IMR-90 (cell line): ENCODE data around the gene ATP5F1D. TPM values are rescaled to one million over a fixed set of nuclear protein-coding genes. Genes with fewer than 3 reads are reported as not detected.

ENCODE experiments used
- ATAC-seq: fragments of 200-7000 bp; cut with Tn5 transposase; 2 replicates; pipeline ENCODE4 v1.9.1; 2020; ENCODE audit warnings: low read depth, mild to moderate bottlenecking, moderate library complexity
- BruUV-seq: library from RNA; stranded (reverse); fragments of 400-500 nt; replicated peaks from 2 replicates; lab custom pipeline; 2021; lab: Mats Ljungman, UMichigan
- CTCF ChIA-PET: fragments of 300-600 bp; formaldehyde crosslinking; extraction: SDS; loops from one replicate; lab custom pipeline; 2021; ENCODE audit warnings: antibody characterized with exemption; lab: Yijun Ruan, JAX
- POLR2A ChIA-PET: fragments of 300-600 bp; sonication (Branson Sonifier 250); formaldehyde crosslinking; loops from one replicate; lab custom pipeline; 2022; ENCODE audit warnings: antibody characterized with exemption; ENCODE audit not compliant: unreplicated experiment; lab: Charles Lee
- DNase-seq: peaks from one replicate; pipeline ENCODE4 v3.0.0; 2013
- H2AFZ ChIP-seq: replicated peaks from 2 replicates; pipeline ENCODE3; 2013; ENCODE audit warnings: low read length, mild to moderate bottlenecking; ENCODE audit not compliant: poor library complexity
- H2AK5ac ChIP-seq: 2 replicates; pipeline ENCODE4 v1.6.1; 2013; ENCODE audit warnings: low read depth, low read length, inconsistent platforms
- H2AK9ac ChIP-seq: replicated peaks from 2 replicates; pipeline ENCODE3; 2013; ENCODE audit warnings: mild to moderate bottlenecking, low read depth, low read length, moderate library complexity; ENCODE audit not compliant: poor library complexity
- H2BK120ac ChIP-seq: 2 replicates; pipeline ENCODE4 v1.6.1; 2013; ENCODE audit warnings: low read depth, low read length, inconsistent platforms
- H2BK15ac ChIP-seq: 3 replicates; pipeline ENCODE4 v1.6.1; 2013; ENCODE audit warnings: low read depth, low read length, inconsistent platforms
- H2BK20ac ChIP-seq: 2 replicates; pipeline ENCODE4 v1.6.1; 2013; ENCODE audit warnings: low read depth, mild to moderate bottlenecking, inconsistent platforms, low read length, moderate library complexity
- H2BK5ac ChIP-seq: 2 replicates; pipeline ENCODE4 v1.6.1; 2013; ENCODE audit warnings: mild to moderate bottlenecking, low read depth, low read length, inconsistent platforms; ENCODE audit not compliant: poor library complexity, severe bottlenecking
- H3K14ac ChIP-seq: replicated peaks from 2 replicates; pipeline ENCODE4 v1.6.1; 2013; ENCODE audit warnings: low read depth, low read length, inconsistent platforms
- H3K18ac ChIP-seq: 2 replicates; pipeline ENCODE4 v1.6.1; 2013; ENCODE audit warnings: low read depth, low read length, control low read depth
- H3K23ac ChIP-seq: 2 replicates; pipeline ENCODE4 v1.6.1; 2013; ENCODE audit warnings: low read depth, low read length, inconsistent platforms
- H3K27ac ChIP-seq: 2 replicates; pipeline ENCODE4 v1.5.1; 2013; ENCODE audit warnings: mild to moderate bottlenecking, control low read depth, low read length; ENCODE audit not compliant: insufficient read depth
- H3K27me3 ChIP-seq: 2 replicates; pipeline ENCODE4 v1.6.1; 2013; ENCODE audit warnings: low read length; ENCODE audit not compliant: control insufficient read depth, insufficient read depth
- H3K36me3 ChIP-seq: 2 replicates; pipeline ENCODE4 v1.6.1; 2013; ENCODE audit warnings: low read length, mixed read lengths; ENCODE audit not compliant: control insufficient read depth, insufficient read depth
- H3K4ac ChIP-seq: 2 replicates; pipeline ENCODE4 v1.6.1; 2013; ENCODE audit warnings: low read depth, low read length, inconsistent platforms
- H3K4me1 ChIP-seq: 2 replicates; pipeline ENCODE4 v1.6.1; 2013; ENCODE audit warnings: low read length, mixed read lengths; ENCODE audit not compliant: control insufficient read depth, insufficient read depth
- H3K4me2 ChIP-seq: 2 replicates; pipeline ENCODE4 v1.6.1; 2013; ENCODE audit warnings: low read depth, mild to moderate bottlenecking, control low read depth, low read length, moderate library complexity
- H3K4me3 ChIP-seq: 2 replicates; pipeline ENCODE4 v1.5.1; 2013; ENCODE audit warnings: low read depth, mild to moderate bottlenecking, control low read depth, low read length, moderate library complexity; ENCODE audit not compliant: insufficient read depth
- H3K56ac ChIP-seq: 2 replicates; pipeline ENCODE4 v1.6.1; 2013; ENCODE audit warnings: low read length, inconsistent platforms; ENCODE audit not compliant: insufficient read depth; ENCODE audit errors: extremely low read depth
- H3K79me1 ChIP-seq, 2 experiments: 2 replicates each; pipeline ENCODE4 v1.6.1; 2013; ENCODE audit warnings: low read length in 2 of 2, inconsistent platforms in 1 of 2, low read depth in 1 of 2
- H3K9ac ChIP-seq: 2 replicates; pipeline ENCODE4 v1.6.1; 2013; ENCODE audit warnings: low read depth, low read length, control low read depth
- H3K9me1 ChIP-seq: 2 replicates; pipeline ENCODE4 v1.6.1; 2013; ENCODE audit warnings: low read length, inconsistent platforms; ENCODE audit not compliant: insufficient read depth
- H3K9me3 ChIP-seq: 2 replicates; pipeline ENCODE4 v1.6.1; 2013; ENCODE audit warnings: low read length; ENCODE audit not compliant: control insufficient read depth, insufficient read depth
- H4K20me1 ChIP-seq: 2 replicates; pipeline ENCODE4 v1.6.1; 2013; ENCODE audit warnings: low read length, inconsistent platforms; ENCODE audit not compliant: insufficient read depth
- H4K5ac ChIP-seq: 2 replicates; pipeline ENCODE4 v1.6.1; 2013; ENCODE audit warnings: mild to moderate bottlenecking, low read depth, low read length, control low read depth
- H4K8ac ChIP-seq, 2 experiments: 2 replicates each; pipeline ENCODE4 v1.6.1; 2013; ENCODE audit warnings: low read depth in 2 of 2, low read length in 2 of 2, control low read depth in 1 of 2, inconsistent platforms in 1 of 2
- H4K91ac ChIP-seq: 2 replicates; pipeline ENCODE4 v1.6.1; 2013; ENCODE audit warnings: low read depth, low read length, inconsistent platforms; ENCODE audit not compliant: insufficient read depth
- BHLHE40 ChIP-seq: fragments of 150-350 bp; IDR thresholded peaks from 2 replicates; pipeline ENCODE4 v1.6.1; 2016; ENCODE audit warnings: mild to moderate bottlenecking, low read depth, low read length
- CEBPB ChIP-seq: IDR thresholded peaks from 2 replicates; pipeline ENCODE4 v1.6.1; 2012; ENCODE audit warnings: low read depth, low read length, improper control_type of control experiment
- CHD1 ChIP-seq: IDR thresholded peaks from 2 replicates; pipeline ENCODE4 v1.6.1; 2012; ENCODE audit warnings: low read depth, low read length, improper control_type of control experiment
- CTCF ChIP-seq: conservative IDR thresholded peaks from 2 replicates; pipeline ENCODE4 v1.5.1; 2012; ENCODE audit warnings: mild to moderate bottlenecking, low read depth, low read length, improper control_type of control experiment
- ELK1 ChIP-seq: fragments of 150-350 bp; IDR thresholded peaks from 2 replicates; pipeline ENCODE4 v1.6.1; 2016; ENCODE audit warnings: low read depth, mild to moderate bottlenecking, low read length, moderate library complexity, borderline replicate concordance
- FOS ChIP-seq: fragments of 150-350 bp; IDR thresholded peaks from 2 replicates; pipeline ENCODE4 v1.6.1; 2016; ENCODE audit warnings: low read depth, low read length
- MAFK ChIP-seq: IDR thresholded peaks from 2 replicates; pipeline ENCODE4 v1.6.1; 2012; ENCODE audit warnings: low read depth, low read length, improper control_type of control experiment
- MAZ ChIP-seq: IDR thresholded peaks from 2 replicates; pipeline ENCODE4 v1.6.1; 2012; ENCODE audit warnings: low read depth, mild to moderate bottlenecking, low read length, improper control_type of control experiment, moderate library complexity, borderline replicate concordance
- MXI1 ChIP-seq: IDR thresholded peaks from 2 replicates; pipeline ENCODE4 v1.6.1; 2012; ENCODE audit warnings: low read depth, mild to moderate bottlenecking, low read length, moderate library complexity, borderline replicate concordance
- NFE2L2 ChIP-seq: fragments of 150-350 bp; IDR thresholded peaks from 2 replicates; pipeline ENCODE4 v1.6.1; 2016; ENCODE audit warnings: low read depth, mild to moderate bottlenecking, low read length
- POLR2A ChIP-seq: IDR thresholded peaks from 2 replicates; pipeline ENCODE4 v1.6.1; 2012; ENCODE audit warnings: mild to moderate bottlenecking, low read depth, low read length
- RAD21 ChIP-seq: IDR thresholded peaks from 2 replicates; pipeline ENCODE4 v1.6.1; 2012; ENCODE audit warnings: low read length, improper control_type of control experiment
- RCOR1 ChIP-seq: IDR thresholded peaks from 2 replicates; pipeline ENCODE4 v1.6.1; 2012; ENCODE audit warnings: mild to moderate bottlenecking, low read length, improper control_type of control experiment; ENCODE audit not compliant: insufficient replicate concordance
- RFX5 ChIP-seq: IDR thresholded peaks from 2 replicates; pipeline ENCODE4 v1.8.0; 2012; ENCODE audit warnings: low read depth, mild to moderate bottlenecking, low read length, moderate library complexity
- SMC3 ChIP-seq: fragments of 150-350 bp; IDR thresholded peaks from 2 replicates; pipeline ENCODE4 v1.6.1; 2016; ENCODE audit warnings: low read depth, mild to moderate bottlenecking, antibody characterized with exemption, low read length, moderate library complexity
- WGBS, 2 experiments: methylation state at CpG; one replicate each; pipeline versions ENCODE4 v1.1.5 to v1.1.7; 2013; ENCODE audit warnings: missing lambda C conversion rate in 2 of 2; ENCODE audit not compliant: insufficient read length in 1 of 2; ENCODE audit errors: extremely low coverage in 2 of 2; 5-methylcytosine and 5-hydroxymethylcytosine counted together
- dilution Hi-C: fragments of 300-500 bp; cut with HindIII; formaldehyde crosslinking; loops from one replicate; pipeline ENCODE4 v1.14.3; 2018; ENCODE audit warnings: low sequenced_read_pairs; ENCODE audit not compliant: unreplicated experiment
- in situ Hi-C: fragments of 300-500 bp; cut with MboI; formaldehyde crosslinking; loops from 3 replicates; pipeline ENCODE4 v1.14.3; 2019; ENCODE audit warnings: low sequenced_read_pairs, inconsistent platforms, mixed read lengths
- intact Hi-C: fragments of 100-400 bp; cut with micrococcal nuclease; formaldehyde crosslinking; loops from 2 replicates; pipeline ENCODE4 v1.10.0; 2022
- polyA plus RNA-seq, 3 experiments: library from polyadenylated mRNA; depleted of rRNA; stranded (reverse); fragments of >200 nt; gene quantifications; 2 replicates each; pipeline ENCODE4 v1.2.3, GENCODE V29; 2012; ENCODE audit warnings: low replicate concordance in 1 of 3
- total RNA-seq: library from RNA; depleted of rRNA; stranded (reverse); fragments of >200 nt; gene quantifications from 2 replicates; pipeline ENCODE4 v1.2.3, GENCODE V29; 2012

The ATP5F1D gene
- total and polyA plus RNA-seq, 2 of the 4 experiments (the other 2 are of a cell fraction): 7.3 to 140 TPM

DNA sequence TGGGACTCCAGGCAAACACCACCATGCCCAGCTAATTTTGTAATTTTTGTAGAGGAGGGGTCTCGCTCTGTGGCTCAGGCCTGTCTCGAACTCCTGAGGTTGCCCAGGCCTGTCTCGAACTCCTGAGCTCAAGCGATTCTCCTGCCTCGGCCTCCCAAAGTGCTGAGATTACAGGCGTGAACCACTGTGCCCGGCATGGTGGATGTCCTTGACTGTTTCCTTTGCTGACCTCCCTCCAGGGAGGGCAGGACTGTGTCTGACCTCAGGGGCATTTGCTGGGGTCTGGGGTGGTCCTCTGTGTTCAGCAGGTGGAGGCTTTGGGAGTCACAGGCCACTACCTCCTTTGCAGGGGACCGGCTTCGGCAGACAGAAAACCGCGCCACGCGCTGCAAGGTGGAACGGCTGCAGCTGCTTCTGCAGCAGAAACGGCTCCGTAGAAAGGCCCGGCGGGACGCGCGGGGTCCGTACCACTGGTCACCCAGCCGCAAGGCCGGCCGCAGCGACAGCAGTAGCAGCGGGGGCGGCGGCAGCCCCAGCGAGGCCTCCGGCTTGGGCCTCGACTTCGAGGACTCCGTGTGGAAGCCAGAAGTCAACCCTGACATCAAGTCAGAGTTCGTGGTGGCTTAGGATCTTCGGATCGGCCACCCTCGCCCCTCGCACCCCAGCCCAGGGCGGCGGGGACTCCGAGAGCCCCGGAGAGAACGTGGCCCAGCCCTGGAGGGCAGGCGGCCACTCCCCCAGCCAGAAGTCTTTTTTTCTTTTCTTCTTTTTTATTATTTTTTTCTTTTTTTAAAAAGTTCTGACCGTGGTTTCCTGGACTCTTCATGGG, 15.3 kb downstream of the ATP5F1D start:
- Histone ChIP-seq H3K36me3 (peaks cover 59% of the 10 kb centered on the region), H2AK5ac (no peak overlapping the region), H4K5ac (no peak overlapping the region), H3K18ac (no peak overlapping the region), H2BK15ac (no peak overlapping the region), H3K79me1 (peaks cover 0 to 55% of the 10 kb centered on the region in 2 experiments; a peak in 2 of 4 replicates), H2AK9ac (peak overlapping the region; percentile 83), H2BK20ac (no peak overlapping the region), H3K4me1 (peaks cover 45% of the 10 kb centered on the region), H3K23ac (peak overlapping the region; percentile 74), H3K14ac (peak overlapping the region; percentile 19; the same call in 1 of the 2 replicates), H2BK120ac (no peak overlapping the region), H3K9me1 (peaks cover under 1% of the 10 kb centered on the region; the same call in 1 of the 2 replicates), H3K27me3 (no peaks in the 10 kb centered on the region), H4K8ac (0 out of 4 replicates have a peak overlapping the region, but pooled peaks of 1 of the 2 experiments have one; percentile 56), H3K4me3 (no peak overlapping the region), H2AFZ (no peak overlapping the region), H3K9ac (0 out of 2 replicates have a peak overlapping the region, but pooled peaks have one; percentile 13), H3K4ac (no peak overlapping the region; the same call in 1 of the 2 replicates), H3K27ac (peak overlapping the region; percentile 74), H4K91ac (peak overlapping the region; percentile 53; the same call in 1 of the 2 replicates), H2BK5ac (peak overlapping the region; percentile 45), H3K9me3 (no peaks in the 10 kb centered on the region), H3K56ac (no peak overlapping the region), H3K4me2 (no peak overlapping the region), H4K20me1 (peaks cover 82% of the 10 kb centered on the region)
- in situ Hi-C loops (no loop called here), intact Hi-C loops (no loop called here), dilution Hi-C loops (no loop called here)
- ATAC-seq (no peak), DNase-seq (no peak)
- 84% methylated on average over 25 of the region's 46 CpGs; no CpG with 5 or more reads in 1 of the 2 experiments for WGBS, 2 experiments
- POLR2A ChIA-PET: interaction anchor here (0.6 to 1.7 kb wide), 2 partner anchors 12 to 13 kb away, joined by 3 to 6 read pairs; partner anchors contain the start of gene CIRBP
- CTCF ChIA-PET: no interaction called here
- BruUV-seq: no TSS peak
- no peak for TF ChIP-seq RAD21
- no peak for TF ChIP-seq FOS
- TF ChIP-seq BHLHE40: no peak
- TF ChIP-seq ELK1: no peak
- TF ChIP-seq RFX5: no peak
- TF ChIP-seq POLR2A: no peak
- no peak for TF ChIP-seq CHD1
- no peak for TF ChIP-seq RCOR1
- TF ChIP-seq NFE2L2: no peak
- TF ChIP-seq MAZ: no peak
- TF ChIP-seq MAFK: no peak
- no peak for TF ChIP-seq CTCF
- TF ChIP-seq MXI1: no peak
- TF ChIP-seq SMC3: no peak
- TF ChIP-seq CEBPB: no peak
